CD14-positive monocyte (primary cell): Measurements from ENCODE around the gene CRMP1. TPM values are rescaled to one million over a fixed set of nuclear protein-coding genes. Genes with fewer than 3 reads are reported as not detected.

Source experiments
- DNase-seq, 3 donors: peaks; one replicate each; pipeline ENCODE4 v3.0.0-alpha.2; 2011 to 2022
- H2AFZ ChIP-seq: 2 replicates; pipeline ENCODE4 v1.6.0; 2012; ENCODE audit warnings: mild to moderate bottlenecking, low read depth, low read length, inconsistent platforms; ENCODE audit not compliant: insufficient read depth, poor library complexity, severe bottlenecking
- H3K27ac ChIP-seq, 2 donors: 1 replicate in 1 of 2; 2 replicates in 1 of 2; pipeline ENCODE4 v1.5.1; 2012 to 2013; ENCODE audit warnings: low read length in 2 of 2, control low read depth in 1 of 2, inconsistent platforms in 1 of 2, low read depth in 1 of 2, mild to moderate bottlenecking in 1 of 2
- H3K27me3 ChIP-seq, 2 donors: one replicate each; pipeline versions ENCODE4 v1.6.0 to v1.6.1; 2011 to 2013; ENCODE audit warnings: low read length in 2 of 2; ENCODE audit not compliant: control insufficient read depth in 2 of 2, insufficient read depth in 2 of 2
- H3K36me3 ChIP-seq, 2 donors: replicated peaks in 1 of 2; 1 replicate in 1 of 2; 2 replicates in 1 of 2; pipeline versions ENCODE4 v1.5.1 to v1.6.1; 2012 to 2013; ENCODE audit warnings: low read length in 2 of 2, control low read depth in 1 of 2, inconsistent platforms in 1 of 2, mild to moderate bottlenecking in 1 of 2; ENCODE audit not compliant: insufficient read depth in 2 of 2, control insufficient read depth in 1 of 2
- H3K4me1 ChIP-seq, 2 donors: 1 replicate in 1 of 2; 2 replicates in 1 of 2; pipeline versions ENCODE4 v1.5.1 to v1.6.1; 2012 to 2013; ENCODE audit warnings: low read length in 2 of 2, control low read depth in 1 of 2, inconsistent platforms in 1 of 2, mild to moderate bottlenecking in 1 of 2, moderate library complexity in 1 of 2; ENCODE audit not compliant: insufficient read depth in 2 of 2, control insufficient read depth in 1 of 2
- H3K4me2 ChIP-seq: replicated peaks from 2 replicates; pipeline ENCODE3; 2012; ENCODE audit warnings: low read length, moderate library complexity, mild to moderate bottlenecking; ENCODE audit not compliant: poor library complexity, severe bottlenecking; ENCODE audit errors: extremely low read depth
- H3K4me3 ChIP-seq, 3 experiments: fragments of 200-600 bp in 1 of 3; sonication (generic) in 1 of 3; replicated peaks in 1 of 3; 1 replicate in 2 of 3; 2 replicates in 1 of 3; pipeline ENCODE4 v1.5.1; 2011 to 2013; ENCODE audit warnings: low read length in 3 of 3, mild to moderate bottlenecking in 3 of 3, control low read depth in 2 of 3, low read depth in 2 of 3, inconsistent platforms in 1 of 3, moderate library complexity in 1 of 3
- H3K79me2 ChIP-seq: 2 replicates; pipeline ENCODE4 v1.6.0; 2012; ENCODE audit warnings: mild to moderate bottlenecking, control low read depth, inconsistent platforms, low read length, moderate library complexity; ENCODE audit not compliant: insufficient read depth
- H3K9ac ChIP-seq: 2 replicates; pipeline ENCODE4 v1.6.0; 2017; ENCODE audit warnings: low read length, mild to moderate bottlenecking; ENCODE audit not compliant: insufficient read depth, poor library complexity, severe bottlenecking
- H3K9me3 ChIP-seq, 2 donors: replicated peaks in 1 of 2; 1 replicate in 1 of 2; 2 replicates in 1 of 2; pipeline versions ENCODE4 v1.5.1 to v1.6.1; 2012 to 2013; ENCODE audit warnings: low read length in 2 of 2, control low read depth in 1 of 2; ENCODE audit not compliant: control insufficient read depth in 1 of 2, insufficient read depth in 1 of 2
- H4K20me1 ChIP-seq: 2 replicates; pipeline ENCODE4 v1.6.0; 2012; ENCODE audit warnings: mild to moderate bottlenecking, low read length, control low read depth, moderate library complexity; ENCODE audit not compliant: insufficient read depth
- H3K27ac Mint-ChIP-seq, 7 donors: one replicate each; pipeline ENCODE4 v1.8.0; 2020; ENCODE audit warnings: mild to moderate bottlenecking in 7 of 7, mixed read lengths in 7 of 7, moderate library complexity in 6 of 7, inconsistent platforms in 2 of 7
- H3K27me3 Mint-ChIP-seq, 3 donors: one replicate each; pipeline ENCODE4 v1.8.0; 2021 to 2022; ENCODE audit warnings: low read depth in 3 of 3, mild to moderate bottlenecking in 3 of 3, mixed read lengths in 3 of 3, moderate library complexity in 3 of 3, inconsistent platforms in 1 of 3
- H3K36me3 Mint-ChIP-seq, 2 donors: one replicate each; pipeline ENCODE4 v1.8.0; 2020; ENCODE audit warnings: mixed read lengths in 2 of 2, inconsistent platforms in 1 of 2, mild to moderate bottlenecking in 1 of 2
- H3K4me1 Mint-ChIP-seq: one replicate; pipeline ENCODE4 v1.8.0; 2020; ENCODE audit warnings: mild to moderate bottlenecking, mixed read lengths
- H3K4me3 Mint-ChIP-seq, 2 donors: one replicate each; pipeline ENCODE4 v1.8.0; 2020; ENCODE audit warnings: mild to moderate bottlenecking in 2 of 2, mixed read lengths in 2 of 2, moderate library complexity in 1 of 2
- H3K9me3 Mint-ChIP-seq, 7 donors: one replicate each; pipeline ENCODE4 v1.8.0; 2020 to 2022; ENCODE audit warnings: mixed read lengths in 7 of 7, mild to moderate bottlenecking in 6 of 7, moderate library complexity in 6 of 7, inconsistent platforms in 2 of 7
- WGBS: methylation state at CpG from one replicate; pipeline ENCODE4 v1.1.5; 2013; ENCODE audit warnings: missing lambda C conversion rate; ENCODE audit not compliant: insufficient coverage; 5-methylcytosine and 5-hydroxymethylcytosine counted together
- intact Hi-C, 2 donors: fragments of 100-400 bp; cut with micrococcal nuclease; formaldehyde crosslinking; loops; one replicate each; pipeline versions ENCODE4 v1.15.0 to v1.15.1; 2023
- polyA plus RNA-seq, 3 donors: library from polyadenylated mRNA; depleted of rRNA in 1 of 3; unstranded in 2 of 3; stranded (reverse) in 1 of 3; fragments of 300-500 nt in 2 of 3; fragments of >200 nt in 1 of 3; fragmentation: Illumina TruSeq in 2 of 3; gene quantifications; 1 replicate in 2 of 3; 2 replicates in 1 of 3; pipeline ENCODE4 v1.2.3, GENCODE V29; 2012 to 2021
- TF ChIP-seq, protein P1 (sequence below): fragments of 200-600 bp; IDR thresholded peaks from one replicate; pipeline ENCODE4 v1.8.0; 2022; ENCODE audit warnings: antibody characterized with exemption, mild to moderate bottlenecking

Gene CRMP1
- polyA plus RNA-seq, 3 donors: not detected

DNA sequence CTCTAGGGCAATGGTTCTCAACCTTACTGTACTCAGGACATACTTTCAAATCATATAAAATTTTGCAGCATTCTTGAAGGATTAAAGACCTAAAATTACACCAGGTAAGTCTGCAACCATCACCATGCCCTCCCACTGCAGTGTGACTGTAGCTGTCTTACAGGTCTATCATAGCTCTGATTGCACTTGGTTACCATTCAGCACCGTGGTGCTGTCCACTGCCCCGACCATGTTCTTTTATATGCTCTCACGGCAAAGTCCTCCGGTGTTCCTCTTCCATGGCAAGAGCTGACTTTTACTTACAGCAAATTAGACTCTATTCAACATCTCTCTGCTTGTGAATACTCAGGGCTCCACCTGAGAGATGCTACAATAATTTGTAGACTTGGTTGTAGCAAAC is 11.5 kb downstream of the CRMP1 start:
- Mint-ChIP-seq H3K9me3 (peaks cover 0 to 5% (median 0%) of the 10 kb centered on the region in 7 donors), H3K27ac (no peak overlapping the region), H3K36me3 (no peaks in the 10 kb centered on the region), H3K4me1 (no peaks in the 10 kb centered on the region), H3K4me3 (no peak overlapping the region), H3K27me3 (peaks cover 5 to 22% (median 16%) of the 10 kb centered on the region in 3 donors)
- no peak overlapping the region for H3K4me2 ChIP-seq
- TF ChIP-seq, protein P1, sequence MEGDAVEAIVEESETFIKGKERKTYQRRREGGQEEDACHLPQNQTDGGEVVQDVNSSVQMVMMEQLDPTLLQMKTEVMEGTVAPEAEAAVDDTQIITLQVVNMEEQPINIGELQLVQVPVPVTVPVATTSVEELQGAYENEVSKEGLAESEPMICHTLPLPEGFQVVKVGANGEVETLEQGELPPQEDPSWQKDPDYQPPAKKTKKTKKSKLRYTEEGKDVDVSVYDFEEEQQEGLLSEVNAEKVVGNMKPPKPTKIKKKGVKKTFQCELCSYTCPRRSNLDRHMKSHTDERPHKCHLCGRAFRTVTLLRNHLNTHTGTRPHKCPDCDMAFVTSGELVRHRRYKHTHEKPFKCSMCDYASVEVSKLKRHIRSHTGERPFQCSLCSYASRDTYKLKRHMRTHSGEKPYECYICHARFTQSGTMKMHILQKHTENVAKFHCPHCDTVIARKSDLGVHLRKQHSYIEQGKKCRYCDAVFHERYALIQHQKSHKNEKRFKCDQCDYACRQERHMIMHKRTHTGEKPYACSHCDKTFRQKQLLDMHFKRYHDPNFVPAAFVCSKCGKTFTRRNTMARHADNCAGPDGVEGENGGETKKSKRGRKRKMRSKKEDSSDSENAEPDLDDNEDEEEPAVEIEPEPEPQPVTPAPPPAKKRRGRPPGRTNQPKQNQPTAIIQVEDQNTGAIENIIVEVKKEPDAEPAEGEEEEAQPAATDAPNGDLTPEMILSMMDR: no peak
- no peak overlapping the region for H3K4me3 ChIP-seq
- H3K9ac ChIP-seq: no peak overlapping the region
- no peak overlapping the region for H3K27ac ChIP-seq
- intact Hi-C loops: no loop called here
- H3K36me3 ChIP-seq: no peaks in the 10 kb centered on the region
- H3K79me2 ChIP-seq: no peaks in the 10 kb centered on the region
- H3K9me3 ChIP-seq: no peaks in the 10 kb centered on the region
- no peaks in the 10 kb centered on the region for H3K4me1 ChIP-seq
- WGBS: 44% methylated on average over 4 of the region's 4 CpGs
- no peak for DNase-seq
- H2AFZ ChIP-seq: no peak overlapping the region
- no peaks in the 10 kb centered on the region for H4K20me1 ChIP-seq
- H3K27me3 ChIP-seq: peaks cover 0 to 6% of the 10 kb centered on the region in 2 donors

DNA sequence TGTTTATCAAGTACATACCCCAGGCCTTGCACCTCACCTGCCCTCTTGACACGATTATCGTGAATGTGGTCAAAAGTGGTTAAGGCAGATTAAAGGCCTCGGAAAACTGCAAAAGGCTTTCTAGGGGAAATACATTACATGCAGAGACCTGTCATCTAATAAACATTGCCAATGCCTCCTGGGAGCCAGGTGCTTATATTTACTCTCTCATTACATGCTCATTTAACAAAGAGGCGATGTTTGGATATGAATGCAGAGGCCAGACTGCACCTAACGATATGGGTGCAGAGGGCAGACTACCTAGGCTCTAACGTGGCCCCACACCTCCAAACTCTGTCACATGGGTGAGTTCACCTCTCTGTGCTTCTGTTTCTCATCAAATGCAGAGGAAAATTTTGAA is 14.5 kb downstream of the CRMP1 start:
- Mint-ChIP-seq H3K36me3 (no peaks in the 10 kb centered on the region), H3K9me3 (peaks cover 0 to 6% (median 0%) of the 10 kb centered on the region in 7 donors), H3K27ac (no peak overlapping the region), H3K4me1 (no peaks in the 10 kb centered on the region), H3K27me3 (peaks cover 2 to 14% (median 9%) of the 10 kb centered on the region in 3 donors), H3K4me3 (no peak overlapping the region)
- TF ChIP-seq, protein P1: no peak
- H3K4me1 ChIP-seq: no peaks in the 10 kb centered on the region
- intact Hi-C loops: no loop called here
- H3K79me2 ChIP-seq: no peaks in the 10 kb centered on the region
- H3K9ac ChIP-seq: no peak overlapping the region
- WGBS: no CpG with 5 or more reads among the region's 6 CpGs
- H3K36me3 ChIP-seq: no peaks in the 10 kb centered on the region
- H3K27me3 ChIP-seq: no peaks in the 10 kb centered on the region
- no peak overlapping the region for H2AFZ ChIP-seq
- H4K20me1 ChIP-seq: no peaks in the 10 kb centered on the region
- no peaks in the 10 kb centered on the region for H3K9me3 ChIP-seq
- no peak overlapping the region for H3K27ac ChIP-seq
- no peak for DNase-seq
- H3K4me2 ChIP-seq: no peak overlapping the region
- H3K4me3 ChIP-seq: no peak overlapping the region
